Epithelial cell of esophagus (primary cell): ENCODE results near the gene TRIO.

Experiments used
- DNase-seq: peaks from one replicate; pipeline ENCODE4 v3.0.0; 2010; ENCODE audit warnings: low read depth
- H3K4me3 ChIP-seq: 2 replicates; pipeline ENCODE4 v1.5.1; 2011; ENCODE audit warnings: mild to moderate bottlenecking, low read length, control low read depth
- CTCF ChIP-seq: IDR thresholded peaks from 2 replicates; pipeline ENCODE4 v1.5.1; 2011; ENCODE audit warnings: low read depth, mild to moderate bottlenecking, low read length, control low read depth, inconsistent platforms; ENCODE audit not compliant: insufficient read depth; ENCODE audit errors: missing control alignments

Gene TRIO

GRCh38 chr5:14219800-14220512, 76.8 kb downstream of the TRIO start:
- no peak for TF ChIP-seq CTCF
- no peak for DNase-seq
- no peak overlapping the region for H3K4me3 ChIP-seq

- H3K4me3 ChIP-seq: no peak overlapping the region
- TF ChIP-seq CTCF: no peak
- no peak for DNase-seq
Measured at GRCh38 chr5:14220642-14221041, 77.5 kb downstream of the TRIO start.

- no peak overlapping the region for H3K4me3 ChIP-seq
- TF ChIP-seq CTCF: no peak
- no peak for DNase-seq
Measured at GRCh38 chr5:14221732-14222131, 78.6 kb downstream of the TRIO start.

- no peak for TF ChIP-seq CTCF
- H3K4me3 ChIP-seq: no peak overlapping the region
- DNase-seq: no peak
Measured at GRCh38 chr5:14222206-14222605, 79.1 kb downstream of the TRIO start.

- TF ChIP-seq CTCF: no peak
- DNase-seq: no peak
- no peak overlapping the region for H3K4me3 ChIP-seq
Measured at GRCh38 chr5:14223372-14223771, 80.2 kb downstream of the TRIO start.

GRCh38 chr5:14225173-14225834, 82.2 kb downstream of the TRIO start:
- TF ChIP-seq CTCF: no peak
- no peak for DNase-seq
- no peak overlapping the region for H3K4me3 ChIP-seq

- DNase-seq: no peak
- no peak for TF ChIP-seq CTCF
Measured at GRCh38 chr5:14226149-14226548, 83.0 kb downstream of the TRIO start.

More at GRCh38 chr5:14226149-14226548, 83.0 kb downstream of the TRIO start:
- H3K4me3 ChIP-seq: no peak overlapping the region
